RKO (cell line): ENCODE data around the gene AGBL4.
A peak's percentile ranks its signal among the peaks of the same experiment; 100 is the strongest.

ENCODE experiments used
- DNase-seq: peaks from one replicate; pipeline ENCODE4 v3.0.0-alpha.2; 2016; ENCODE audit warnings: low spot score

AGBL4 gene

GRCh38 chr1:48887796-48888195 lies 1136.0 kb downstream of the AGBL4 start:
- DNase-seq: no peak

- DNase-seq: no peak
These were observed 1141.7 kb downstream of the AGBL4 start for GRCh38 chr1:48882020-48882419.

GRCh38 chr1:48878191-48878940 lies 1145.4 kb downstream of the AGBL4 start:
- DNase-seq: peak; percentile 62

- DNase-seq: no peak
These were observed 1147.4 kb downstream of the AGBL4 start for GRCh38 chr1:48876330-48876785.

GRCh38 chr1:48875552-48876329 lies 1148.0 kb downstream of the AGBL4 start:
- DNase-seq: no peak

- DNase-seq: no peak
These were observed 1149.8 kb downstream of the AGBL4 start for GRCh38 chr1:48873944-48874343.

- peak; percentile 8 for DNase-seq
These were observed 1153.2 kb downstream of the AGBL4 start for GRCh38 chr1:48870596-48870995.

- no peak for DNase-seq
These were observed 1154.4 kb downstream of the AGBL4 start for GRCh38 chr1:48869116-48869893.

- DNase-seq: no peak
These were observed 1158.8 kb downstream of the AGBL4 start for GRCh38 chr1:48864913-48865312.

GRCh38 chr1:48859456-48859855 lies 1164.3 kb downstream of the AGBL4 start:
- DNase-seq: no peak

- no peak for DNase-seq
These were observed 1165.4 kb downstream of the AGBL4 start for GRCh38 chr1:48858200-48858920.

- peak; percentile 25 for DNase-seq
These were observed 1170.7 kb downstream of the AGBL4 start for GRCh38 chr1:48853006-48853405.

- DNase-seq: no peak
These were observed 1172.1 kb downstream of the AGBL4 start for GRCh38 chr1:48851638-48852037.

GRCh38 chr1:48848035-48848434 lies 1175.7 kb downstream of the AGBL4 start:
- no peak for DNase-seq

GRCh38 chr1:48846441-48846840 lies 1177.3 kb downstream of the AGBL4 start:
- no peak for DNase-seq

- no peak for DNase-seq
These were observed 1179.6 kb downstream of the AGBL4 start for GRCh38 chr1:48844187-48844586.

- DNase-seq: no peak
These were observed 1181.8 kb downstream of the AGBL4 start for GRCh38 chr1:48841966-48842365.

- no peak for DNase-seq
These were observed 1182.3 kb downstream of the AGBL4 start for GRCh38 chr1:48841461-48841860.

GRCh38 chr1:48831120-48831978 lies 1192.4 kb downstream of the AGBL4 start:
- no peak for DNase-seq

- no peak for DNase-seq
These were observed 1193.0 kb downstream of the AGBL4 start for GRCh38 chr1:48830715-48831114.

- no peak for DNase-seq
These were observed 1194.3 kb downstream of the AGBL4 start for GRCh38 chr1:48829446-48829845.
